Hematopoietic multipotent progenitor cell treated with erythropoietin and hydrocortisone succinate and interleukin-3 and kit ligand, for 4 days (in vitro differentiated cells): ENCODE data around the gene MTUS2.

ENCODE experiments used
- DNase-seq: peaks from one replicate; pipeline ENCODE4 v3.0.0-alpha.2; 2015

Gene MTUS2

DNA sequence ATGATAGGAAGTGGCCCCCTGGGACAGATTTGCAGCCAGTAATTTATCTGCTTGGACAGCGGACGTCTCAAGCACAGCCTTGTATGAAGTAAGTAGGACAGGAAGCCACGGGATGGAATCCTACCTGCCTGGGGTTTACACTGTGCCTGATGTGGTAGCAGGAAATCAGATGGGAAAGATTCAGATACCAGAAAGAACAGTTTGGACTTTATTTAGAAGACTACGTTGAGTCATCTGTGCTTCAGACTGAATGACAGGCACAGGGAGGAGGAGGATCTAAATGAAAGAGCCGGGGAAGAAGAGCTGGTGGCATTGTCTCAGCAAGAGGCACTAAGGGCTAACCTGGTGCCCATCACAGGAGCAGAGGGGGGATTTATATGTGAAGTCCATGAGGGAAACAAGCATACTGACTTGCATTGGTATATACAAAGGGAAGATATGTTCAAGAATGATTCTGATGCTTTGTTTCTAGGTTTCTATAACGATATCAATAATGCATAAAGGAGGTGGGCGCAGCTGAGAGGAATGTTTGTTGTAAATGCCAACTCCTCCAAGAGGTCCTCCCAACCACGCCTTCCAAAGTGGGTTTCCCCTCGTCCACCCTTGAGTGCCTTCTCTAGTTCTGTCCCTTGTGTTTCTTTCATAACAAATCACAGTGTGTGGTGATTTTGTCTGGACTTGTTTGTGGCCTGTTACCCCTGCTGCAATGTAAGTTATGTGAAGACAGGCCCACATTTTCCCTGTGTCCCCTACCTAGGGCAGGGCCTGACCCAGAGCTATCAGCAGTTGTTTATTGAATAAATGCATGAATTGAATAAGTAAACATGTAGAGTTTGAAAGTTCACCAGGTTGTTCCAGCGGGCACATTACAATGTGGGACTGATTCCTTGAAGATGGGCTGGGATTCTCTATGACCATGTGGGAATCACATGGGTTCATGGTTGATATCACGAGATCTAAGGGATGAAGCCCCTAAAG lies 446.9 kb downstream of the MTUS2 start:
- DNase-seq: no peak

DNA sequence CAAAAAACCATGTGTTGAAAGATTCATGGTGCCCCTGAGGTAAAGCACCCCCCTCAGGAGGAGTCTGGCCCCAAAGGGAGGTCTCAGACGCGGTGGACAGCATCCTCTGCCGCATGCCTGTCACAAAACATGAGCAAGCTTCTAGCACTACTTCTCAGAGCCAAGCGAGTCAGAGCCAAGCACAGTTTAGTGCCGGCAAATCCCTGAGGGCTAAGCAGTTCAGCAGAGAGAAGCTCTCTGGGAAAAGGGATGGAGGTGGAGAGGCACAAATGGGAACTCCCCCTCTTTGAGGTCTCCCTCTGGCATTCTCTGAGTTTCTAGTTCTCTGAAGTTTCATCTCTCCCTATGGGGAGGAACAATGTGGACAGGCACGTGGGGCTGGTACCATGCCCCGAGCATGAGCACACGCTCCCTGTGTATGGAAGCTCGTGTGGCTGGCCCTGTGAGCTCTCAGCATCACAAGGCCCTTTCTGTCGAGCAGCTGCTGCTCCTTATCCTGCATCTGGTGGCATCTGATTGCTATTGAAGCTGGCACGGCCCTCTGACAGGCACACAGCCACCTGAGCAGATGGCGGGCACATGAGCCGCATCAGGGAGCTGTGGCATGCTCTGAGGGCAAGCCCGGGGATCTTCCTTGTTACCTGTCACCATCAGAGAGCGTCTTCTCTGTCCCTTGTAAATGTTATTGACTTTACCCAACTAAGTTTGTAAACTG lies 450.3 kb downstream of the MTUS2 start:
- no peak for DNase-seq

GRCh38 chr13:29271606-29272005 lies 451.5 kb downstream of the MTUS2 start:
- DNase-seq: no peak

DNA sequence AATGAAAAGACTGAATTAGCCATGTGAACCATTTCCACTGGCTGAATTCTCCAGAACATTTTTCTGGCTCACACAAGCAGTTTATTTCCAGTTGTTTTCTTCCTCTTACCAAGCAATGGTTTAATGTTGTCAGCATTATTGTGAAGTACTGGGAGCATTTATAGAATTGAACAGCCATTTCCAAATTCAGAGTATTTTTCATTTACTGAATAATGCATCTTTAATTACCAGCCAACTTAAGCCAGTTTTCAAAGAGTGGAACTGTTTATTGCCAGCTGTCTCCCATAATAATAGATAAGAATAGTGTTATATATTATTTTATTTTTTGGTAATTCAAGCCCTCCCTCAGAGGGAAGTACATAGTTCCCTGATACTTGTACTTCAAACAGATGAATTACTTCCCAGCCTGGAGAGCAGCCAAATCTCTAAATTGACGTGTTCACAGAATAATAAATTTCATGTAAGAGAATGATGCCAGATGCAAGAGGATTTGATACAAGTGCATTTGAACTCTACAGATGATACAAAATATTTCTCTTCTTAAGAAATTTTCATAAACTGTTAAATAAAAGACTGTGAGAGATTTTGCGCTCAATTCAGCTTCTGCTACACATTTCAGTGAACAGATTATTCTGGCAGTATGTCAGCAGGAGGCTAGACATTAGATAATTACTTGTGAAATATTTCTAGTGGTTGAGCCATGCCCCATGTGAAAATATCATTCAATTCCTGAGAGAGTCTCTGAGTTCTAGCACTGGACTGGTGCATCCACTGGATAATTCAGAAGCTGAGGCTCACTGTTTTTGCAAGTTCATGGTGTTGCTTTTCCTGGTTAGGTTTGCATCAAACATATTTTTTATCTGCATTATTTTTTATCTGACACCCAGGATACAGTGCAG lies 459.5 kb downstream of the MTUS2 start:
- no peak for DNase-seq

DNA sequence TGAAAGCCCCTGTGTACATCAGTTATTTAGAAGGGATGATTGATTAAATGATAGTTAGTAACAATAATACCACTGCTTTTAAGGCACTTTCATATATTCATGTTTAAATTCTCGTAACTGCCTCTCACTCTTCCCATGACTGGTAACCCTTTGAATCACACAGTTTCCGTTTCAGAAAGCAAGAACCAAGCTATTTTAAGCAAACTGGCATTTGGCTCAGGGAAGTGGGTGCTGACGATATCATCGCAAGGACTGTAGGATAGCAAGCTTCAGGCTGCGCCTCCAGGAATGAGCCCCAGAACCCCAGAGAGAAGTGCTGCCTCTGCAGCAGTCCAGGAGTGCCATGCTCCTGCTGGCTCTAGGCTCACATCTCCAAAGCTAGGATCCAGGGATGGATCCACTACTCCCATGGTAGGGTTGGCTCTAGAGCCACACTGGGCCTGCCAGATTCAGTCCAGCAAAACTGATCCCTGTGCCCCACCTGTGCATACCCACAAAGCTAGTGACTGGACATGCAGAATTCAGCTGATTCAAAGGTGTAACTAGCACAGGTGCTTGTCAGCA lies 461.9 kb downstream of the MTUS2 start:
- DNase-seq: no peak

- DNase-seq: no peak
Observed at GRCh38 chr13:29284726-29285125, 464.6 kb downstream of the MTUS2 start.

DNA sequence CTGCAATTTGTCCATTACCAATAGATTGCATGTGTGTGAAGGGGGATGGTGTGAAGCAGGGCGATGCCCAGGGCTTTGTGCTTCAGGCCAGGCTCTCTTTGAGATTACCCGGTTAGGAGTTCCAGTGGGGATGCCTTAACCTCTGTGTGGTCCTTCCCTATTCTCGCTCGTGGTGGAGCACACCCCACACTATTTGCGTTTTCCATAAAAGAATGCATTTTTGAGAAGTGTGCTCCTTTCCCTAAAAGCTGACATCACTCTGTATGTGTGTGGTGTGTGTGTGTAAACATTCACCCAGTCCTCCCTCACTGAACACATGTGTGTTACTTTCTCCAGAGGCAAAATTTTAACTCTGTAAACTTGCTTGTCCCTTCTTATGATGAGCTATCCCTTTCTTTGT lies 467.1 kb downstream of the MTUS2 start:
- DNase-seq: no peak

GRCh38 chr13:29292045-29292444 lies 471.9 kb downstream of the MTUS2 start:
- no peak for DNase-seq

DNA sequence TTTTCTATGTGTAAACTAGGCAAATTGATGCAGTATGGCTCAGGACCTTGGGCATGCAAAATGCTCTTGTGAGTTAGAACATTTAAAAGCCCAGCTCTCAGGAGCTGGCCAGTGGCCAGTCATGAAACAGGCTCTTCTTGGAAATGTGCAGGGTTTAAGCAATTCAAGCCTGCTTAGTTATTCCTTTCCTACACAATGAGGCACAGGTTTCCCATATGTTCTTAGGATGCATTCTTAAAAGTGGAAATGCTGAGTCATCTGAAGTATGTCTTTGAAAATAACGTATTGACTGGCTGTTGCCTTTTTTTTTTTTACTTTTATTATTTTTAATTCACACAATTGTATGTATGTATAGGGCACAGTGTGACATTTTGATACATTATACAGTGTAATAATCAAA lies 474.7 kb downstream of the MTUS2 start:
- DNase-seq: no peak

DNA sequence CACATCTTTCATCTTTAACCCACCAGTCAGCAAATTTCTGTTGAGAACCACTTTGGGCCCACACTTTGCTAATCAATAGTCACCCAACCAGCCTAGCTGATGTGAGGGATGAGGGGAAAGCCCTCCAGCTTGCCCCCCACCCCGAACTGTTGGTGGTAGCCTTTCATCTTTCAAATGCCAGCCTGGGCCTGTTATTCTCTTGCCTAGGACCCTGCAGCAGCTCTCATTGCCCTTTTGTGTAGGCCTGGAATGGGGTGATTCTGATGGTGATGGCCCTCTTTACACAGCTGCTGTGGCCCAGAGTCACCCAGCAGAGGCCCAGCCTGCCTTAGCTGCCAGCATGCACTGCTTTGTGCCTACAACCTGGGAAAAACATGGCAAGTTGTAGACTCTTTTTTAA lies 480.9 kb downstream of the MTUS2 start:
- DNase-seq: no peak

GRCh38 chr13:29304148-29304547 lies 484.0 kb downstream of the MTUS2 start:
- no peak for DNase-seq

- DNase-seq: no peak
Observed at GRCh38 chr13:29310806-29311205, 490.7 kb downstream of the MTUS2 start.

- no peak for DNase-seq
Observed at GRCh38 chr13:29315847-29316246, 495.7 kb downstream of the MTUS2 start.

DNA sequence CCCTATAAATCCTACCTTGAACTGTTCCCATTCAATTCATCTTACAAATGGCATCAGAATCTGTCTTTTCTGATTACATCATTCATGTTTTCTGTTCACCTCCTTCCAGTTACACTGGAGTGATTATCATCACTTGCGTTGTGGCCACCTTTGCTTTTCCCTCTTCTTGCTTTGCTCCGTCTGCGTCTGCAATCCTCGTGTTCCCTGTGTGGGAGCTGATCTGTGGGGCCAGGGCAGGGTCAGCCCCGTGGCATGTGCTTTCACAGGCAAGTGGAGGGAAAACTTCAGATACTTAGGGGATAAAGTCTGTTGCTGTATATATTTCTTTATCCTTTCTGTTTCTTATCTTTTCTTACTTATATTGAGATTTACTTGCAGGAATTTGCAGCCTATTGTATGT lies 497.7 kb downstream of the MTUS2 start:
- DNase-seq: no peak

- no peak for DNase-seq
Observed at GRCh38 chr13:29318741-29319140, 498.6 kb downstream of the MTUS2 start.

DNA sequence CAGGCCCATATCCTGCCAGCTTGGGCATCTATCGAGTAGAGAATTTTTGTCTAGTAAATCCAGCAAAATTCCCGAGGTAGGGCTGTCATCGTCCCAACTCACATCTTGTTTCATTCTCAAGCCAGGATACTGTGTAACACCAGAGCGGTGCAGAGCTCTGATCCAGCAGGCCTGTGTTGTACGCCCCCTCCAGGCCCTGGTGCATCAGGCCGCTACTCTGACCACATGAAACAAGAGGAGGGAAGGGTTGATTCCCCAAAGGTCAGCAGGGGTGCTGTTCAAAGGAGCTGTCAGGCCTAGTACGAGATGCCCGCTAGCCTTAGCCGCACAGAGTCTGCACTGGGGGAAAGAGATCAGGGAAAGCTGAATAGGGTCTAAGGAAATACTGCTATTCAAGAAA lies 499.3 kb downstream of the MTUS2 start:
- DNase-seq: no peak

DNA sequence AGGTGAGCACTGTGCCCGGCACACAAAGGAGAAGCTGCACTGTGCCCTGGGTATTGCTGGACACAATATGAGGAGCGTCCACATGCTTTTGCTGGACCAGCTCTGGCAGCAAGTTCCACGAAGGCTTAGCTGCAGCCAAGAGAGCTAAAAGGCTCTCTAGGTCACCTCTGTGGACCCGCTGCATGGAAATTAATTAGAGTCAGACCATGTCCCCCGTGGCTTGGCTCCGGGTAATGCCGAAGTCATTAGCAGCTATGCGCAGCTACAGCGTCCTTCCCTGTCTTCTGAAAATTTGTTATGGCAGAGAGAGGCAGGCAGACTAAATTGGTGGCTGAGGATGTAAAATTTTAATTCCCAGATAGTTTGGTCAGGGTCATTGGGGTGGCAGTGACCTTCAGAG lies 503.8 kb downstream of the MTUS2 start:
- DNase-seq: no peak

DNA sequence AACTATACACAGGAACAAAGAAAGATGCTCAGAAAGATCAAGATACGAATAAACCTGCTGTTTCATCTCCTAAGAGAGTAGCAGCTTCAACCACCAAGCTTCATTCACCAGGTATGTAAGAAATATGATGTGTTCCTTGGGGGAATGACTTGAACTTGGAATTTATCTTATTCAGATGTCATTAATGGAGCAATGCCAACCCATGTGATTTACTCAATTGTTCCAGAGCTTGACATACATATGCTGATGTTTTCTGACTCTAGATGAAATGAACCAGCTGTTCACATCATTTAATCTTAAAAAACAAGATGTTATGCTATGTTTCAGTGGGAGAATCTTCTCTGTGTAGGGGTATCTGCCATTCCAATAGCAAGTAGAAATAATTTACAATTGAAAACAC lies 504.5 kb downstream of the MTUS2 start:
- no peak for DNase-seq

- no peak for DNase-seq
Observed at GRCh38 chr13:29328501-29328900, 508.4 kb downstream of the MTUS2 start.

DNA sequence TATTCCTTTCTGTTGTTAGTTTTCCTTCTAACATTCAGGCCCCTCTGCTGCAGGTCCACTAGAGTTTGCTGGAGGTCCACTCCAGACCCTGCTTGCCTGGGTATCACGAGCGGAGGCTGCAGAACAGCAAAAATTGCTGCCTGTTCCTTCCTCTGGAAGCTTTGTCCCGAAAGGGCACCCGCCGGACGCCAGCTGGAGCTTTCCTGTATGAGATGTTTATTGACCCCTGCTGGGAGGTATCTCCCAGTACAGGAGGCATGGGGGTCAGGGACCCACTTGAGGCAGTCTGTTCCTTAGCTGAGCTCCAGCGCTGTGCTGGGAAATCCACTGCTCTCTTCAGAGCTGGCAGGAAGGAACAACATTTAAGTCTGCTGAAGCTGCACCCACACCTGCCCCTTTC lies 516.2 kb downstream of the MTUS2 start:
- no peak for DNase-seq

DNA sequence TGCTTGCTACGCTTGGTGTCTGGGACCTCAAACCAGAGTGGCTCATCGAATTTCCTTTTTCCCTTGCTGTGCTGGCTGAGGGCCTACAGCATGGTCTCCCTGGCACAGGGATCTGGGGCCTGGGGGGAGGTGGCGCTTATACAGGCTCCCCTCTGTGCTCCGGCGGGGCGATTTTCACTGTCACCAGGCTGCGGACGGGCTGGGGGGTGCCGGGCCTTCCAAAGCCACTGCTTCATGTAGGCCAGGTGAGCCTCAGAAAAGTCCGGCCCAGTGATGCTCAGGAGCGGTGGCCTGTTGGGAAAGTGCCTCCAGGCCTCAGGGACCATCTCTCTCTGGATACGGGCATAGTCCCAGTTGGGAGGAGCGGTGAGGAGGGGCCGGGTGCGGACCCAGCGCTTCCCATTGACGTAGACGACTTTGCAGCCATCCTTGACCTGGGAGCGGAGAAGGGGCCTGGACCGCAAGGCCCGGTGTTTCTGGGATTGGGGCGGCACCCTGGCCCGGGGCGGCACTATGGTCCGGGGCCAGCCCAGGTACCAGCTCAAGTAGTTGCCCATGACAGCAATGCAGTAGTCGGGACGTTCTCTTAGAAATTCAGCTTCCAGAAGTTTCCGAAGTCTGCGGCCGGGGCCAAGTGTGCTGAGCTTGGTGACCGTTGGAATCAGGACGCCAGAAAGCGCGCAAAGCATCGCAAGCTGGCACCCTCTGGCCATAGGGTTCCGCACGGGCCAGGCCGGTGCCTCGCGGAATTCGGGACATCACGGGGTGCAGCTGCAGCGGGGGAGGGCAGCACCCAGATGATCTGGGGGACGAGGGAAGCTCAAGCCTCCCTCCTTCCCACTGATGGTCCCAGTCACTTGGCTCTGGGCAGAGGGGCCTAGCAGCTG lies 519.5 kb downstream of the MTUS2 start:
- no peak for DNase-seq
